ENCODE measurements around the gene STRN4. TPM values are rescaled to one million over a fixed set of nuclear protein-coding genes. Genes with fewer than 3 reads are reported as not detected.

Gene STRN4
- total RNA-seq, 4 donors from 2014 or later, result 54.1 to 73.4 (median 67.7) TPM

DNA sequence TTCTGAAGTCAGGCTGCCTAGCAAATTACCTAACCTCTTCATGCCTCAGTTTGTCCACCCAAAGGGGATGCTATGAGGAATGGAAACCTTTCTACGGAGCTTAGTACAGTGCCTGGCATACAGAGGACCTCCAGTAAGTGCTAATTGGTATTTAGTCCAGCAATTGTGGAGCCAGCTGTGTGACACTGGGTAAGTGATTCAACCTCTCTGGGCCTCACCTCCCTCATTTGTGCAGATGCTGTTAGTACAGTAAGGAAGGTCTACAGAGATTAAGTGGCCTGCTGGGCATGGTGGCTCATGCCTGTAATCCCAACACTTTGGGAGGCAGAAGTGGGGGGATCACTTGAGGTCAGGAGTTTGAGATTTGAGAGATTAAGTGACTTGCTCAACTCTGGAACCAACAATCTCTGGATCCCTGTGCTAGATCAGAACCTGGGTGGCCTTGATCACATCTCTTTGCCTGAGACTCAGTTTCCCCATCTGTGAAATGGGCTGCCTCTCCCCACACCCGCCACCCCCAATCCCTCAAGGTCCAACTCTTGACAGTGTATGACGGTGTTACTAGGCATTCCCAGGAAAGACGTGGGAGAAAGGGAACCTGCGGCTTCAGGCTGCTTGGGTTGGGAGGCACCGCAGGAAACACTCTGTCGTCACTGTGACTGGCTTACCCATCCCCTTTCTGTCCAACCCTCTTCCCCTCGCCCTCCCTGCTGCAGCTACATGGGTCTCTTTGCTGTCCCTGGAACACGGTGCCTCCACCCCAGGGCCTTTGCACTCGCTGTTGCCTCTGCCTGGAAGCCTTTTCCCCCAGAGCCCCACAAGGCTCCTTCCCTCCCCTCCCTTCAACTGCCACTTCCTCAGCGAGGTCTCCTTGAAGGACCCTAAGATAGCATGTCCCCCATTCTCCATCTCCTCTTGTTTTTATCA lies 47.6 kb downstream of the STRN4 start:
- Histone ChIP-seq H3K27ac (no peak overlapping the region), H3K27me3 (no peaks in the 10 kb centered on the region), H3K9me3 (no peaks in the 10 kb centered on the region), H3K4me1 (peaks cover 4 to 5% of the 10 kb centered on the region in 2 donors), H3K4me3 (replicated peaks in 1 of 3) (no peak overlapping the region), H3K36me3 (peaks cover 90 to 92% of the 10 kb centered on the region in 2 donors)
- TF ChIP-seq, protein P1, sequence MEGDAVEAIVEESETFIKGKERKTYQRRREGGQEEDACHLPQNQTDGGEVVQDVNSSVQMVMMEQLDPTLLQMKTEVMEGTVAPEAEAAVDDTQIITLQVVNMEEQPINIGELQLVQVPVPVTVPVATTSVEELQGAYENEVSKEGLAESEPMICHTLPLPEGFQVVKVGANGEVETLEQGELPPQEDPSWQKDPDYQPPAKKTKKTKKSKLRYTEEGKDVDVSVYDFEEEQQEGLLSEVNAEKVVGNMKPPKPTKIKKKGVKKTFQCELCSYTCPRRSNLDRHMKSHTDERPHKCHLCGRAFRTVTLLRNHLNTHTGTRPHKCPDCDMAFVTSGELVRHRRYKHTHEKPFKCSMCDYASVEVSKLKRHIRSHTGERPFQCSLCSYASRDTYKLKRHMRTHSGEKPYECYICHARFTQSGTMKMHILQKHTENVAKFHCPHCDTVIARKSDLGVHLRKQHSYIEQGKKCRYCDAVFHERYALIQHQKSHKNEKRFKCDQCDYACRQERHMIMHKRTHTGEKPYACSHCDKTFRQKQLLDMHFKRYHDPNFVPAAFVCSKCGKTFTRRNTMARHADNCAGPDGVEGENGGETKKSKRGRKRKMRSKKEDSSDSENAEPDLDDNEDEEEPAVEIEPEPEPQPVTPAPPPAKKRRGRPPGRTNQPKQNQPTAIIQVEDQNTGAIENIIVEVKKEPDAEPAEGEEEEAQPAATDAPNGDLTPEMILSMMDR (IDR thresholded peaks at IDR 0.05), result no peak
- no peak for TF ChIP-seq POLR2A (IDR thresholded peaks at IDR 0.05)
- DNase-seq, result no peak
- WGBS, 2 donors, result 95 to 97% methylated on average over 11 of the region's 11 CpGs
- intact Hi-C loops (cut with DNase I), result no loop called here

- Histone ChIP-seq H3K27ac (no peak overlapping the region), H3K4me1 (peaks cover 4 to 5% of the 10 kb centered on the region in 2 donors), H3K27me3 (no peaks in the 10 kb centered on the region), H3K36me3 (peaks cover 90 to 93% of the 10 kb centered on the region in 2 donors), H3K4me3 (replicated peaks in 1 of 3) (no peak overlapping the region), H3K9me3 (no peaks in the 10 kb centered on the region)
- WGBS, 2 donors, result 33 to 54% methylated on average over 39 of the region's 39 CpGs
- TF ChIP-seq POLR2A (IDR thresholded peaks at IDR 0.05), result no peak
- TF ChIP-seq, protein P1 (IDR thresholded peaks at IDR 0.05), result no peak
- intact Hi-C loops (cut with DNase I), result no loop called here
- peak; percentile 81 to 88 for DNase-seq
Measured at GRCh38 chr19:46697204-46697960, 48.9 kb downstream of the STRN4 start.

GRCh38 chr19:46696866-46697203 lies 49.4 kb downstream of the STRN4 start:
- Histone ChIP-seq H3K27ac (no peak overlapping the region), H3K9me3 (no peaks in the 10 kb centered on the region), H3K36me3 (peaks cover 92 to 94% of the 10 kb centered on the region in 2 donors), H3K4me1 (peaks cover 4 to 5% of the 10 kb centered on the region in 2 donors), H3K27me3 (no peaks in the 10 kb centered on the region), H3K4me3 (replicated peaks in 1 of 3) (no peak overlapping the region)
- no peak for DNase-seq
- TF ChIP-seq, protein P1 (IDR thresholded peaks at IDR 0.05), result no peak
- no peak for TF ChIP-seq POLR2A (IDR thresholded peaks at IDR 0.05)
- WGBS, 2 donors, result 86 to 88% methylated on average over 9 of the region's 9 CpGs
- intact Hi-C loops (cut with DNase I), result no loop called here

- DNase-seq, result no peak
- peaks cover 4 to 5% of the 10 kb centered on the region in 2 donors for H3K4me1 ChIP-seq
- intact Hi-C loops (cut with DNase I), result no loop called here
- 96 to 99% methylated on average over 10 of the region's 10 CpGs for WGBS, 2 donors
- H3K9me3 ChIP-seq, result no peaks in the 10 kb centered on the region
- no peak overlapping the region for H3K4me3 ChIP-seq (replicated peaks in 1 of 3)
- no peaks in the 10 kb centered on the region for H3K27me3 ChIP-seq
- peaks cover 92 to 94% of the 10 kb centered on the region in 2 donors for H3K36me3 ChIP-seq
- H3K27ac ChIP-seq, result no peak overlapping the region
- TF ChIP-seq, protein P1 (IDR thresholded peaks at IDR 0.05), result no peak
- TF ChIP-seq POLR2A (IDR thresholded peaks at IDR 0.05), result no peak
Measured at GRCh38 chr19:46696052-46696451, 50.2 kb downstream of the STRN4 start.
